Measurements from ENCODE around the gene TMEM14B. TPM values are rescaled to one million over a fixed set of nuclear protein-coding genes. Genes with fewer than 3 reads are reported as not detected.
"Not testable (repeated sequence)": the region's sequence is repeated elsewhere in the genome, so short reads cannot be mapped to it uniquely, and the experiment has no call there.

TMEM14B gene
- total RNA-seq, 6 donors from 2014 or later = 25.1 to 73.9 (median 56.7) TPM

DNA sequence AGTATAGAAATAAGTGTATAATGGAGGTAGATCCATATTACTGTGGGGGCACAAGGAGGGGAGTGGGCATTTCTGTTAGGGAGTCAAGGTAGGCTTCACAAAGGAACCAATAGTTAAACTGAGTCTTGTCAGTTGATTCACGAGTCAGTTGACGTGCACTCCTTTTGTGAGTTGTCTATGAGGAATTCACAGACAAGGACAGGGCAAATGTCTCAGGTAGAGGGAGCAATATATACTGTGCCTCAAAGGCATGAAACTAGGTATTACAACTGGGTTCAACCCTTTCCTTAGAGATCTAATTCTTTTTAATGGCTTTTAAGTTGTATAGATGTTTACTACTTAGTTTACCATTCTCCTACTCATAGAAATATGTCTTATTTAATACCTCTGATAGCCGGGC is 13.7 kb upstream of the TMEM14B start:
- DNase-seq (no peak), ATAC-seq (ENCODE audit: low FRiP score in 2 of 2) (no peak)
- no peaks in the 10 kb centered on the region for H3K4me1 ChIP-seq
- no peak overlapping the region for H3K27ac ChIP-seq
- peaks cover 0 to 38% (median 29%) of the 10 kb centered on the region in 4 donors for H3K36me3 ChIP-seq
- H3K4me3 ChIP-seq = no peak overlapping the region
- H3K9me3 ChIP-seq = no peaks in the 10 kb centered on the region
- TF ChIP-seq POLR2A (IDR thresholded peaks at IDR 0.05) (no peak), EP300 (IDR thresholded peaks at IDR 0.05) (no peak), POLR2AphosphoS5 (IDR thresholded peaks at IDR 0.05) (no peak)
- TF ChIP-seq, protein P1, sequence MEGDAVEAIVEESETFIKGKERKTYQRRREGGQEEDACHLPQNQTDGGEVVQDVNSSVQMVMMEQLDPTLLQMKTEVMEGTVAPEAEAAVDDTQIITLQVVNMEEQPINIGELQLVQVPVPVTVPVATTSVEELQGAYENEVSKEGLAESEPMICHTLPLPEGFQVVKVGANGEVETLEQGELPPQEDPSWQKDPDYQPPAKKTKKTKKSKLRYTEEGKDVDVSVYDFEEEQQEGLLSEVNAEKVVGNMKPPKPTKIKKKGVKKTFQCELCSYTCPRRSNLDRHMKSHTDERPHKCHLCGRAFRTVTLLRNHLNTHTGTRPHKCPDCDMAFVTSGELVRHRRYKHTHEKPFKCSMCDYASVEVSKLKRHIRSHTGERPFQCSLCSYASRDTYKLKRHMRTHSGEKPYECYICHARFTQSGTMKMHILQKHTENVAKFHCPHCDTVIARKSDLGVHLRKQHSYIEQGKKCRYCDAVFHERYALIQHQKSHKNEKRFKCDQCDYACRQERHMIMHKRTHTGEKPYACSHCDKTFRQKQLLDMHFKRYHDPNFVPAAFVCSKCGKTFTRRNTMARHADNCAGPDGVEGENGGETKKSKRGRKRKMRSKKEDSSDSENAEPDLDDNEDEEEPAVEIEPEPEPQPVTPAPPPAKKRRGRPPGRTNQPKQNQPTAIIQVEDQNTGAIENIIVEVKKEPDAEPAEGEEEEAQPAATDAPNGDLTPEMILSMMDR (IDR thresholded peaks at IDR 0.05) = no peak
- WGBS, 2 donors = 94 to 100% methylated on average over 3 of the region's 3 CpGs
- H3K27me3 ChIP-seq = no peaks in the 10 kb centered on the region

DNA sequence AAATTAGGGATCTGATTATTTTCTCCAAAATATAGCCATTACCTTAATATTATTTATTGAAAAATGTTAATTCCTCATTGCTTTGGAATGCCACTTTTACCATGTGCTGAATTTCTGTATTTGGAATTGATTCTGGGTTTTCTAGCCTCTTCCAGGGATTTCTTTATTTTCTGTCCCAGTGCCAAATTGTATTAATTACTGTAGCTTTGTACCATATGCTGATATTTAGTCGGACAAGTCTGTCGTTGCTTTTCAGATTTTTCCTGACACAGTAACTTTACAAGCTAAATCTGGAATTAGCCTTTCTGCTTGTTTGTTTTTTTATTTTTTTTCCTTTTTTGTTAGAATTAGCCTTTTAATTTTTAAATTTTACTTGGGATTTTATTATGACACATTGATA is 10.9 kb upstream of the TMEM14B start:
- H3K36me3 ChIP-seq = peaks cover 0 to 16% (median 11%) of the 10 kb centered on the region in 4 donors
- H3K4me1 ChIP-seq = no peaks in the 10 kb centered on the region
- ATAC-seq (ENCODE audit: low FRiP score in 2 of 2) (no peak), DNase-seq (no peak)
- 84 to 88% methylated on average over 2 of the region's 2 CpGs for WGBS, 2 donors
- no peaks in the 10 kb centered on the region for H3K9me3 ChIP-seq
- TF ChIP-seq POLR2A (IDR thresholded peaks at IDR 0.05) (no peak), EP300 (IDR thresholded peaks at IDR 0.05) (no peak), POLR2AphosphoS5 (IDR thresholded peaks at IDR 0.05) (no peak)
- TF ChIP-seq, protein P1 (IDR thresholded peaks at IDR 0.05) = no peak
- H3K27ac ChIP-seq = no peak overlapping the region
- no peaks in the 10 kb centered on the region for H3K27me3 ChIP-seq
- H3K4me3 ChIP-seq = no peak overlapping the region

DNA sequence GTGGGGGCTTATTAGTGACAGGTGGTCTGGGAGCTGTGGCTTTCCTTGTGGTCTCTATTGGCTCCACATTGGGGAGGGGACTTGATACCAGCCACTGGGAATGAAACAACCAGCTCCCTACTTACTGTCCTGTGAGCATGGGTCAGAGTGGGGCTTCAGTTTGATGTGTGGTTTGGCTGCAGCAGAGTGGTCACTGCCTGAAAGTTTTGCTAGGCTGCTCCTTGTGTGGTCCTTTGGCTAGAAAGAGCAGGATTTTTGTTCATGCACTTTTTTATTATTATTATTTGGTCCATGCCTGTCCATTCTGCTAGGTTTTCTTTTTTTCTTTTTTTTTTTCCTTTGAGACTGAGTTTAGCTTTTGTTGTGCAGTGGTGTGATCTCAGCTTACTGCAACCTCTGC is 7.5 kb upstream of the TMEM14B start:
- H3K4me1 ChIP-seq = no peaks in the 10 kb centered on the region
- TF ChIP-seq POLR2AphosphoS5 (IDR thresholded peaks at IDR 0.05) (no peak), EP300 (IDR thresholded peaks at IDR 0.05) (no peak), POLR2A (IDR thresholded peaks at IDR 0.05) (no peak)
- TF ChIP-seq, protein P1 (IDR thresholded peaks at IDR 0.05) = no peak
- ATAC-seq (ENCODE audit: low FRiP score in 2 of 2) = no peak
- no peak overlapping the region for H3K27ac ChIP-seq
- H3K36me3 ChIP-seq = peaks cover 0 to 5% (median 0%) of the 10 kb centered on the region in 4 donors
- DNase-seq = no peak
- no peaks in the 10 kb centered on the region for H3K9me3 ChIP-seq
- H3K4me3 ChIP-seq = no peak overlapping the region
- H3K27me3 ChIP-seq = no peaks in the 10 kb centered on the region

DNA sequence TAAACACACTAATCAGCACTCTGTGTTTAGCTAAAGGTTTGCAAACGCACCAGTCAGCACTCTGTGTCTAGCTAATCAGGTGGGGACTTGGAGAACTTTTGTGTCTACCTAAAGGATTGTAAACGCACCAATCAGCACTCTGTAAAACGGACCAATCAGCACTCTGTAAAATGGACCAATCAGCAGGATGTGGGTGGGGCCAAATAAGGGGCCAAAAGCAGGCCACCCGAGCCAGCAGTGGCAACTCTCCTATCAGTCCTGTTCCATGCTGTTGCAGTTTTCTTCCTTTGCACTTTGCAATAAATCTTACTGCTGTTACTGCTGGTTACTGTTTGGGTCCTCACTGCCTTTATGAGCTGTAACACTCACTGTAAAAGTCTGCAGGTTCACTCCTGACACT is 6.0 kb upstream of the TMEM14B start:
- 86 to 97% methylated on average over 3 to 4 of the region's 4 CpGs for WGBS, 2 donors
- H3K4me1 ChIP-seq; H3K9me3 ChIP-seq; H3K27me3 ChIP-seq; H3K27ac ChIP-seq; ATAC-seq (ENCODE audit: low FRiP score in 2 of 2); H3K36me3 ChIP-seq; H3K4me3 ChIP-seq; DNase-seq: not testable (repeated sequence)

DNA sequence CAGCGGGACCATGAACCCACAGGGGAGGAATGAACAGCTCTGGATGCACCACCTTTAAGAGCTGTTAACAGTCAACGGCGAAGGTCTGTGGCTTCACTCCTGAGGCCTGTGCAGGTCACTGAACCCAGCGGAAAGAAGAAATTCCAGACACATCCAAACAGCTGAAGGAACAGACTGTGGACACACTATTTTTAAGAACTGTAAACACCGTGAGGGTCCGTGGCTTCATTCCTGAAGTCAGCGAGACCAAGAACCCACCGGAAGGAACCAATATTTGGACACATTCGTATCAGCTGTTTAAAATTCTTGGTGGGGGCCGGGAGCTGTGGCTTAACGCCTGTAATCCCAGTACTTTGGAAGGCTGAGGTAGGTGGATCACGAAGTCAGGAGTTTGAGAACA is 5.4 kb upstream of the TMEM14B start:
- WGBS, 2 donors = 93 to 96% methylated on average over 12 of the region's 12 CpGs
- peaks cover 0 to 9% (median 8%) of the 10 kb centered on the region in 4 donors for H3K4me1 ChIP-seq
- H3K9me3 ChIP-seq = no peaks in the 10 kb centered on the region
- no peaks in the 10 kb centered on the region for H3K27me3 ChIP-seq
- no peak for TF ChIP-seq EP300 (IDR thresholded peaks at IDR 0.05)
- no peak for TF ChIP-seq POLR2AphosphoS5 (IDR thresholded peaks at IDR 0.05)
- TF ChIP-seq POLR2A (IDR thresholded peaks at IDR 0.05) = no peak
- TF ChIP-seq, protein P1 (IDR thresholded peaks at IDR 0.05) = no peak
- ATAC-seq (ENCODE audit: low FRiP score in 2 of 2) (no peak), DNase-seq (no peak)
- H3K4me3 ChIP-seq = no peak overlapping the region
- peaks cover 0 to 5% (median 0%) of the 10 kb centered on the region in 4 donors for H3K36me3 ChIP-seq
- no peak overlapping the region for H3K27ac ChIP-seq

Measured in upper lobe of left lung (tissue), 6 donors.